ENCODE measurements around the gene CDK13.

DNA sequence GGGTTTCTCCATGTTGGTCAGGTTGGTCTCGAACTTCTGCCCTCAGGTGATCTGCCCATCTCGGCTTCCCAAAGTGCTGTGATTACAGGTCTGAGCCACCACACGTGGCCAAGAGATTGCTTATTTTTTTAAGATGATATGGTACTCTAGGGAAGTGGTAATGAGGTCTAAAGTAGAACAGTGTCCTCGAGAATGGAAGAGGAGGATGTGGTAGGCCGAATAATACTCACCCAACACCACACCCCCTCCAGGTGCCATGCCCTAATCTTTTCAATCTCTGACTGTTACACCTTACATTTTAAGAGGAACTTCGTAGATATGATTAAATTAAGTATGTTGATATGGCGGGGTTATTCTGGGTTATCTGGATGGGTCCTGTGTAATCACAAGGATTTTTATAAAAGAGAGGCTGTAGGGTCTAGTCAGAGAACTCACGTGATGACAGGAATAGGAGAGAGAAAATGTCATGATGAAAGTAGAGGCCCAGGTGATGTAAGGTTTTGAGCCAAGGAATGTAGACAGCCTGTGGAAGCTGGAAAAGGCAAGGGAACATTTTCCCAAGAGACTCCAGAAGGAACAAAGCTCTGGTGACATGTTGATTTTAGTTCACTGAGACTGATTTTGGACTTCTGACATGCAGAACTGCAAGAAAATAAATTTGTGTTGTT, 29.5 kb downstream of the CDK13 start:
- TF ChIP-seq, protein P1, sequence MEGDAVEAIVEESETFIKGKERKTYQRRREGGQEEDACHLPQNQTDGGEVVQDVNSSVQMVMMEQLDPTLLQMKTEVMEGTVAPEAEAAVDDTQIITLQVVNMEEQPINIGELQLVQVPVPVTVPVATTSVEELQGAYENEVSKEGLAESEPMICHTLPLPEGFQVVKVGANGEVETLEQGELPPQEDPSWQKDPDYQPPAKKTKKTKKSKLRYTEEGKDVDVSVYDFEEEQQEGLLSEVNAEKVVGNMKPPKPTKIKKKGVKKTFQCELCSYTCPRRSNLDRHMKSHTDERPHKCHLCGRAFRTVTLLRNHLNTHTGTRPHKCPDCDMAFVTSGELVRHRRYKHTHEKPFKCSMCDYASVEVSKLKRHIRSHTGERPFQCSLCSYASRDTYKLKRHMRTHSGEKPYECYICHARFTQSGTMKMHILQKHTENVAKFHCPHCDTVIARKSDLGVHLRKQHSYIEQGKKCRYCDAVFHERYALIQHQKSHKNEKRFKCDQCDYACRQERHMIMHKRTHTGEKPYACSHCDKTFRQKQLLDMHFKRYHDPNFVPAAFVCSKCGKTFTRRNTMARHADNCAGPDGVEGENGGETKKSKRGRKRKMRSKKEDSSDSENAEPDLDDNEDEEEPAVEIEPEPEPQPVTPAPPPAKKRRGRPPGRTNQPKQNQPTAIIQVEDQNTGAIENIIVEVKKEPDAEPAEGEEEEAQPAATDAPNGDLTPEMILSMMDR (IDR thresholded peaks at IDR 0.05; ENCODE audit: insufficient read depth, low read length) = no peak
- TF ChIP-seq POLR2AphosphoS5 (IDR thresholded peaks at IDR 0.05; ENCODE audit: low read depth) = no peak

All from HL-60 (cell line).